Measurements from ENCODE around the gene CHST4.

GRCh38 chr16:71569621-71570020, 43.4 kb downstream of the CHST4 start:
- TF ChIP-seq CTCF (IDR thresholded peaks at IDR 0.05), result no peak
- no peak for TF ChIP-seq EP300 (IDR thresholded peaks at IDR 0.05)
- no peak for TF ChIP-seq NFE2L2 (conservative IDR thresholded peaks at IDR 0.05; ENCODE audit: low read length)

Measured in A549 (cell line).